Osteocyte (in vitro differentiated cells): ENCODE measurements around the gene LYST. TPM values are rescaled to one million over a fixed set of nuclear protein-coding genes. Genes with fewer than 3 reads are reported as not detected.
A peak's percentile ranks its signal among the peaks of the same experiment; 100 is the strongest.

Experiments
- DNase-seq: peaks from one replicate; pipeline ENCODE4 v3.0.0; 2021; ENCODE audit warnings: mixed read lengths; ENCODE audit not compliant: unreplicated experiment; ENCODE audit errors: extremely low spot score
- H3K27ac Mint-ChIP-seq: one replicate; pipeline ENCODE4 v1.8.0; 2021; ENCODE audit warnings: mild to moderate bottlenecking, mixed read lengths; ENCODE audit not compliant: unreplicated experiment
- H3K27me3 Mint-ChIP-seq: one replicate; pipeline ENCODE4 v1.8.0; 2021; ENCODE audit warnings: mixed read lengths; ENCODE audit not compliant: unreplicated experiment
- H3K36me3 Mint-ChIP-seq: one replicate; pipeline ENCODE4 v1.8.0; 2021; ENCODE audit warnings: mixed read lengths; ENCODE audit not compliant: unreplicated experiment
- H3K4me1 Mint-ChIP-seq: one replicate; pipeline ENCODE4 v1.8.0; 2021; ENCODE audit warnings: mixed read lengths; ENCODE audit not compliant: unreplicated experiment
- H3K4me3 Mint-ChIP-seq: one replicate; pipeline ENCODE4 v1.8.0; 2021; ENCODE audit warnings: mild to moderate bottlenecking, moderate library complexity, mixed read lengths; ENCODE audit not compliant: unreplicated experiment
- H3K9me3 Mint-ChIP-seq: one replicate; pipeline ENCODE4 v1.8.0; 2021; ENCODE audit warnings: mixed read lengths; ENCODE audit not compliant: unreplicated experiment
- total RNA-seq: library from RNA; stranded (reverse); gene quantifications from 2 replicates; pipeline ENCODE4 v1.2.1, GENCODE V29; 2021
- TF ChIP-seq, protein P1 (sequence below): fragments of 200-600 bp; sonication (generic); IDR thresholded peaks from 2 replicates; pipeline ENCODE4 v1.5.0; 2021; ENCODE audit warnings: antibody characterized with exemption, mild to moderate bottlenecking, moderate library complexity

The LYST gene
- total RNA-seq, 1 donor from 2014 or later: 21.7 TPM

GRCh38 chr1:235885655-235886262 lies 19.1 kb upstream of the LYST start:
- H3K4me1 Mint-ChIP-seq: peaks cover 14% of the 10 kb centered on the region
- no peak overlapping the region for H3K27ac Mint-ChIP-seq
- no peaks in the 10 kb centered on the region for H3K27me3 Mint-ChIP-seq
- TF ChIP-seq, protein P1, sequence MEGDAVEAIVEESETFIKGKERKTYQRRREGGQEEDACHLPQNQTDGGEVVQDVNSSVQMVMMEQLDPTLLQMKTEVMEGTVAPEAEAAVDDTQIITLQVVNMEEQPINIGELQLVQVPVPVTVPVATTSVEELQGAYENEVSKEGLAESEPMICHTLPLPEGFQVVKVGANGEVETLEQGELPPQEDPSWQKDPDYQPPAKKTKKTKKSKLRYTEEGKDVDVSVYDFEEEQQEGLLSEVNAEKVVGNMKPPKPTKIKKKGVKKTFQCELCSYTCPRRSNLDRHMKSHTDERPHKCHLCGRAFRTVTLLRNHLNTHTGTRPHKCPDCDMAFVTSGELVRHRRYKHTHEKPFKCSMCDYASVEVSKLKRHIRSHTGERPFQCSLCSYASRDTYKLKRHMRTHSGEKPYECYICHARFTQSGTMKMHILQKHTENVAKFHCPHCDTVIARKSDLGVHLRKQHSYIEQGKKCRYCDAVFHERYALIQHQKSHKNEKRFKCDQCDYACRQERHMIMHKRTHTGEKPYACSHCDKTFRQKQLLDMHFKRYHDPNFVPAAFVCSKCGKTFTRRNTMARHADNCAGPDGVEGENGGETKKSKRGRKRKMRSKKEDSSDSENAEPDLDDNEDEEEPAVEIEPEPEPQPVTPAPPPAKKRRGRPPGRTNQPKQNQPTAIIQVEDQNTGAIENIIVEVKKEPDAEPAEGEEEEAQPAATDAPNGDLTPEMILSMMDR: no peak
- no peak for DNase-seq
- H3K9me3 Mint-ChIP-seq: no peaks in the 10 kb centered on the region
- H3K4me3 Mint-ChIP-seq: no peak overlapping the region
- H3K36me3 Mint-ChIP-seq: no peaks in the 10 kb centered on the region

DNA sequence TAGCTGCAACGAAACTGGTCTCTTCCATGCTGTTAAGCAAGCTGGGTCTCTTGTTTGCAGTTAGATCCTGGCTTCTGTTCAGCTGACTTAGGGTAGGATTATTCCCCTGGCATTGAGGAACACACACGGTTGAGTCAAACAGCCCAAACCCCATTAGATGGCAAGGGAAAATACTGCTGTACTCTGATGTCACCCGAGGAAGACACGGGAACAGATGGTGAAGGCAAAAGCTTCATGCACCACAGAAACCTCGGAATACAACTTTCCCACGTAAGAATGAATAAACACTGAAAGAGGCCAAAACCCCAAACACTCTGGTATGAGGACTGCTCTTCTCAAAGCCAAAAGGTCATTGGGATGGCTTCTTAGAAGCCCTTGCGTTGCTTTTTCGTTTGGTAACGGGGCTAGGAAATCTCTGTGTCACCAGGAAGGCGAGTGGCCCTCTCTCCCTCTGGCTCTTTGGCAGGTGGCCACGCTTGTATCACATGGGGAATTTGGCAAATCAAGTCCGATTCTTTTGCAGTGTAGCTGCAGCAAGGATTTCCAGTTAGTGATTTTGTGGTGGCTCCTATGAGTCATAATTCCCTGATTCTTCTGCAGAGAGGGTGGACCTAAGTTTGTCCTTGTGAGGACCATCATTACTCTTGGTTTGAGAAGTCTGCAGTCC lies 16.7 kb upstream of the LYST start:
- no peaks in the 10 kb centered on the region for H3K27me3 Mint-ChIP-seq
- no peaks in the 10 kb centered on the region for H3K9me3 Mint-ChIP-seq

DNA sequence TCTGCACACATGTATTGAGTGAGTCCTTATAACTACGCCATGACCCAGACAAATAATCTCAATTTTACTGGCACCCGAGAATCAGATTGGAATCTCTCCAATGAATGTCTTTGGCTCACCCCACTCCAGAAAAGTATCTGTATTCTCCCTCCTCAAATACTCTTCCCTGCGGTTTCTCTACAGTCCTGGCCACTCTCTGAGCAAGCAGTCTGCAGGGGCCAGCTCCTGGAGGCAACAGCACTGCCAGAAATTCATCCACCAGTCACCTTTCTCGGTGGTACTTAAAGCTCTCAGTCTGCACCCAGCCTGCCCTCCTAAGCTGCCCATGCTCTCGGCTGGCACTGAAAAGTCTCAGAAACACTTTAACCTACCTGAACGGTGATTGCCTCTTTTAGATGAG lies 16.1 kb upstream of the LYST start:
- Mint-ChIP-seq H3K4me1 (peaks cover 14% of the 10 kb centered on the region), H3K27me3 (no peaks in the 10 kb centered on the region), H3K36me3 (no peaks in the 10 kb centered on the region), H3K4me3 (no peak overlapping the region), H3K9me3 (no peaks in the 10 kb centered on the region), H3K27ac (peak overlapping the region; percentile 57)
- TF ChIP-seq, protein P1: no peak
- DNase-seq: peak; percentile 51

More for the DNA sequence above, 16.7 kb upstream of the LYST start:
- Mint-ChIP-seq H3K36me3 (no peaks in the 10 kb centered on the region), H3K4me3 (no peak overlapping the region), H3K4me1 (peaks cover 14% of the 10 kb centered on the region), H3K27ac (peak overlapping the region; percentile 57)
- DNase-seq: peak; percentile 85
- TF ChIP-seq, protein P1: no peak

GRCh38 chr1:235881930-235882700 lies 15.4 kb upstream of the LYST start:
- Mint-ChIP-seq H3K36me3 (no peaks in the 10 kb centered on the region), H3K4me1 (peaks cover 14% of the 10 kb centered on the region), H3K9me3 (no peaks in the 10 kb centered on the region), H3K27ac (no peak overlapping the region), H3K4me3 (no peak overlapping the region), H3K27me3 (no peaks in the 10 kb centered on the region)
- peak; percentile 40 for DNase-seq
- TF ChIP-seq, protein P1: no peak
